Heart right ventricle (tissue), 16 donors: ENCODE data around the gene RLF. TPM values are rescaled to one million over a fixed set of nuclear protein-coding genes. Genes with fewer than 3 reads are reported as not detected.
"Not testable (repeated sequence)": the region's sequence is repeated elsewhere in the genome, so short reads cannot be mapped to it uniquely, and the experiment has no call there.

Source experiments
- ATAC-seq, 8 donors: fragments of 200-7000 bp; cut with Tn5 transposase; one replicate each; pipeline ENCODE4 v1.9.1; 2020; ENCODE audit warnings: mild to moderate bottlenecking in 8 of 8, moderate library complexity in 8 of 8, moderate number of reproducible peaks in 1 of 8
- DNase-seq, 2 donors: peaks; one replicate each; pipeline ENCODE4 v3.0.0-alpha.2; 2020
- H3K27ac ChIP-seq, 10 donors: fragments of 200-600 bp; sonication (generic) in 2 of 10; one replicate each; pipeline versions ENCODE4 v1.5.0 to v1.8.0; 2020 to 2022; ENCODE audit warnings: mild to moderate bottlenecking in 3 of 10
- H3K27me3 ChIP-seq, 7 donors: fragments of 200-600 bp; one replicate each; pipeline ENCODE4 v1.8.0; 2021 to 2022; ENCODE audit warnings: mild to moderate bottlenecking in 2 of 7
- H3K36me3 ChIP-seq, 9 donors: fragments of 200-600 bp; sonication (generic) in 1 of 9; one replicate each; pipeline versions ENCODE4 v1.5.0 to v1.8.0; 2020 to 2022; ENCODE audit warnings: mild to moderate bottlenecking in 2 of 9
- H3K4me1 ChIP-seq, 9 donors: fragments of 200-600 bp; sonication (generic) in 1 of 9; one replicate each; pipeline versions ENCODE4 v1.5.0 to v1.8.0; 2020 to 2022; ENCODE audit warnings: mild to moderate bottlenecking in 4 of 9
- H3K4me3 ChIP-seq, 10 donors: fragments of 200-600 bp; sonication (generic) in 2 of 10; one replicate each; pipeline versions ENCODE4 v1.5.0 to v1.8.0; 2020 to 2022; ENCODE audit warnings: mild to moderate bottlenecking in 7 of 10, moderate library complexity in 2 of 10
- H3K9me3 ChIP-seq, 11 donors: fragments of 200-600 bp in 10 of 11; sonication (generic) in 2 of 11; one replicate each; pipeline versions ENCODE4 v1.5.0 to v1.8.0; 2013 to 2022; ENCODE audit warnings: mild to moderate bottlenecking in 2 of 11, control low read depth in 1 of 11, moderate library complexity in 1 of 11
- CTCF ChIP-seq, 9 donors: fragments of 200-600 bp; sonication (generic) in 2 of 9; IDR thresholded peaks; one replicate each; pipeline versions ENCODE4 v1.5.0 to v1.8.0; 2021 to 2022; ENCODE audit warnings: antibody characterized with exemption in 9 of 9, mild to moderate bottlenecking in 5 of 9, moderate library complexity in 1 of 9
- WGBS, 2 donors: extraction: QIAGEN DNeasy Blood & Tissue Kit; methylation state at CpG; one replicate each; pipeline ENCODE4 v1.1.7; 2013; ENCODE audit warnings: inconsistent platforms in 1 of 2; 5-methylcytosine and 5-hydroxymethylcytosine counted together
- intact Hi-C, 10 donors: fragments of 100-400 bp; cut with DNase I; formaldehyde crosslinking; loops; one replicate each; pipeline versions ENCODE4 v1.11.1 to v1.14.2; 2022
- polyA plus RNA-seq, 2 donors: library from polyadenylated mRNA; stranded (reverse); fragments of 200-250 nt; gene quantifications; one replicate each; pipeline ENCODE4 v1.2.3, GENCODE V29; 2013
- total RNA-seq, 10 donors: library from RNA; stranded (reverse); fragmentation: NEBNext Ultra II Directional in 3 of 10; extraction: Animal tissue kit (Norgen Biotek cat#: 25700) in 3 of 10; gene quantifications; one replicate each; pipeline versions ENCODE4 v1.2.1 to v1.2.4, GENCODE V29; 2021 to 2023
- donor health status: Arrhythmogenic right ventricular cardiomyopathy.
- donor health status: ischemic (EF 13 %, LVEDD 7.1; RV severe dilation, severe dysfunction).
- donor health status: healthy with polysubstance abuse.
- donor health status: DM: no; HTN: yes; CAD: no.
- donor health status: DM: no; HTN: no; CAD: no.
- donor health status: ischemic (EF 25% LVEDD 6.9; RV normal size, moderate dysfunction).
- donor health status: ischemic (EF 25% LVEDD 5.7; RV mildly dilated, moderate dysfunction).
- donor health status: healthy.
- donor health status: DM: yes; HTN: yes; CAD: no.
- donor health status: Ischemic cardiomyopathy.
- donor health status: ischemic (EF 35%, LVEDD 5.7; RV mildly dilated, moderate dysfunction).
- donor health status: nonischemic (EF 11% LVEDD 7.7; RV severe dilation, severe dysfunction).
- donor health status: DM: yes; HTN: yes; CAD: no.
- donor health status: PGD.
- donor health status: ischemic (EF 29% LVEDD 5.4; RV normal size, mild dysfunction).
- donor health status: nonischemic (EF 23%, LVEDD 6.1; RV moderate dilation, normal function).

RLF gene
- total and polyA plus RNA-seq, 12 donors, result 3.8 to 17.3 (median 12.4) TPM

DNA sequence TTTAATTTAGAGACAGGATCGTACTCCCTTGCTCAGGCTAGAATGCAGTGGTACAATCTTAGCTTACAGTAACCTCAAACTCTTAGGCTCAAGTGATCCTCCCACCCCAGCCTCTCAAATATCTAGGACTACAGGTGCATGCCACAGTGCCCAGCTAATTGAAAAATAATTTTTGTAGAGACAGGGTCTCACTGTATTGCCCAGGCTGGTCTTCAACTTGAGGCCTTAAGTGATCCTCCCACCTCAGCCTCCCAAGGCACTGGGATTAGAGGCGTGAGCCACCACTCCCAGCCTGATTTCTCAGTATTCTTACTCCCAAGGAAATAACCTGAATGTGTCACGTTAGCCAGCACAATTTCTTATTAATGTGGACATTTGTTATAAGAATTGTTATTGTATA is 9.8 kb downstream of the RLF start:
- H3K27ac ChIP-seq, result no peak overlapping the region
- DNase-seq, result no peak
- H3K4me1 ChIP-seq, result peaks cover 0 to 38% (median 23%) of the 10 kb centered on the region in 9 donors
- H3K27me3 ChIP-seq, result no peaks in the 10 kb centered on the region
- TF ChIP-seq CTCF (IDR thresholded peaks at IDR 0.05), result no peak
- H3K36me3 ChIP-seq, result peaks cover 0 to 3% (median 0%) of the 10 kb centered on the region in 9 donors
- H3K9me3 ChIP-seq, result no peaks in the 10 kb centered on the region
- intact Hi-C loops, result no loop called here
- ATAC-seq, result no peak
- 81 to 84% methylated on average over 3 of the region's 3 CpGs for WGBS, 2 donors
- H3K4me3 ChIP-seq, result no peak overlapping the region

- intact Hi-C loops, result no loop called here
- H3K27me3 ChIP-seq, result no peaks in the 10 kb centered on the region
- 91 to 94% methylated on average over 3 of the region's 3 CpGs for WGBS, 2 donors
- H3K4me3 ChIP-seq, result no peak overlapping the region
- no peak for TF ChIP-seq CTCF (IDR thresholded peaks at IDR 0.05)
- no peak overlapping the region for H3K27ac ChIP-seq
- DNase-seq, result no peak
- no peaks in the 10 kb centered on the region for H3K9me3 ChIP-seq
- H3K4me1 ChIP-seq, result peaks cover 0 to 31% (median 13%) of the 10 kb centered on the region in 9 donors
- ATAC-seq, result no peak
- no peaks in the 10 kb centered on the region for H3K36me3 ChIP-seq
Measured at GRCh38 chr1:40174788-40175187, 13.6 kb downstream of the RLF start.

DNA sequence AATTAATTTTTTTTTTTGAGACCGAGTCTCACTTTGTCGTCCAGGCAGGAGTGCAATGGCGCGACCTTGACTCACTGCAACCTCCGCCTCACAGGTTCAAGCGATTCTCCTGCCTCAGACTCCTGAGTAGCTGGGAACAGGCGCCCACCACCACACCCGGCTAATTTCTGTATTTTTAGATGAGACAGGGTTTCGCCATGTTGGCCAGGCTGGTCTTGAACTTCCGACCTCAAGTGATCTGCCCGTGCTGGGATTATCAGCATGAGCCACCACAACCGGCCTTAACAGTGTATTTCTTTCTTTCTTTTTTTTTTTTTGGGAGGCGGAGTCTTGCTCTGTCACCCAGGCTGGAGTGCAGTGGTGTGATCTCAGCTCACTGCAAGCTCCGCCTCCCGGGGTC is 15.8 kb downstream of the RLF start:
- DNase-seq, H3K27me3 ChIP-seq, H3K36me3 ChIP-seq, ATAC-seq, H3K4me3 ChIP-seq, H3K27ac ChIP-seq, intact Hi-C loops, H3K9me3 ChIP-seq: not testable (repeated sequence)
- WGBS, 2 donors, result 93 to 94% methylated on average over 15 of the region's 15 CpGs
- H3K4me1 ChIP-seq, result peaks cover 0 to 40% (median 13%) of the 10 kb centered on the region in 9 donors

DNA sequence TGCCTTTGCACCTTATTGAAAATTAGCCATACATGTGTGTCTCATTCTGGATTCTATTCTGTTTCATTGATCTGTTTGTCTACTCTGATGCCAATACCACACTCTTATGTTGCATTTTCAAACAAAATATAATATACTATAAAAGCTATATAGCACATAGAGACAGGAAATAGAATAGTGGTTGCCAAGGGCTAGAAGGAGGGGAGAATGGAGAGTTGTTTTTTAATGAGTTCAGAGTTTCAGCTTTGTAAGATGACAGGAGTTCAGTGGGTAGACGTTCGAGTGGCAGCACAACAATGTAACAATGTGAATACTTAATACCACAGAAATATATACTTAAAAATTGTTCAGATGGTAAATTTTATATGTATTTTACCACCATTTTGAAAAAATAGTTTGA is 17.0 kb downstream of the RLF start:
- no peaks in the 10 kb centered on the region for H3K9me3 ChIP-seq
- no peak for DNase-seq
- no peaks in the 10 kb centered on the region for H3K36me3 ChIP-seq
- intact Hi-C loops, result no loop called here
- no peak overlapping the region for H3K4me3 ChIP-seq
- H3K27me3 ChIP-seq, result no peaks in the 10 kb centered on the region
- ATAC-seq, result no peak
- peaks cover 0 to 52% (median 25%) of the 10 kb centered on the region in 9 donors for H3K4me1 ChIP-seq
- H3K27ac ChIP-seq, result no peak overlapping the region
- TF ChIP-seq CTCF (IDR thresholded peaks at IDR 0.05), result no peak
- WGBS, 2 donors, result 51 to 54% methylated on average over 2 of the region's 2 CpGs

GRCh38 chr1:40179496-40180089 is 18.4 kb downstream of the RLF start:
- peaks cover 0 to 56% (median 31%) of the 10 kb centered on the region in 9 donors for H3K4me1 ChIP-seq

More at GRCh38 chr1:40179496-40180089, 18.4 kb downstream of the RLF start:
- Histone ChIP-seq H3K9me3 (no peaks in the 10 kb centered on the region), H3K4me3 (no peak overlapping the region), H3K36me3 (no peaks in the 10 kb centered on the region), H3K27me3 (no peaks in the 10 kb centered on the region), H3K27ac (no peak overlapping the region)
- intact Hi-C loops, result loop anchor here in 1 of 10 donors (10.0 kb wide), 1 partner anchor 75 kb away; the partner anchor contains the start of gene ZMPSTE24
- WGBS, 2 donors, result 96 to 97% methylated on average over 3 of the region's 3 CpGs
- TF ChIP-seq CTCF (IDR thresholded peaks at IDR 0.05), result no peak
- DNase-seq, result no peak
- ATAC-seq, result no peak
